HepG2 (cell line): Measurements from ENCODE around the gene CHRNA5. TPM values are rescaled to one million over a fixed set of nuclear protein-coding genes. Genes with fewer than 3 reads are reported as not detected.

ENCODE experiments used
- ATAC-seq: fragments of 200-7000 bp; cut with Tn5 transposase; 3 replicates; pipeline ENCODE4 v1.9.1; 2020; ENCODE audit warnings: mild to moderate bottlenecking, moderate library complexity
- BruUV-seq: library from RNA; stranded (reverse); fragments of 400-500 nt; replicated peaks from 2 replicates; lab custom pipeline; 2021; lab: Mats Ljungman, UMichigan
- CTCF ChIA-PET: fragments of 300-600 bp; formaldehyde crosslinking; extraction: SDS; loops from one replicate; lab custom pipeline; 2021; ENCODE audit warnings: low total read pairs, inconsistent platforms, low intra/inter-chr PET ratio; lab: Yijun Ruan, JAX
- POLR2A ChIA-PET: fragments of 350-600 bp; sonication (Branson Sonifier 250); formaldehyde crosslinking; loops from one replicate; lab custom pipeline; 2020; ENCODE audit warnings: antibody characterized with exemption, inconsistent platforms; lab: Yijun Ruan, JAX
- DNase-seq: peaks from one replicate; pipeline ENCODE4 v3.0.0-alpha.2; 2015; ENCODE audit warnings: low spot score
- FAIRE-seq: peaks from 3 replicates; lab custom pipeline; 2011; peaks lifted over from hg19 to GRCh38; lab: Jason Lieb, UNC
- H2AFZ ChIP-seq: one replicate; pipeline ENCODE4 v1.6.1; 2011; ENCODE audit warnings: low read length, inconsistent platforms
- H3K27ac ChIP-seq: fragments of 300-600 bp; 3 replicates; pipeline ENCODE4 v1.8.0; 2011; ENCODE audit warnings: mixed run types, mild to moderate bottlenecking, mixed read lengths, low read length, inconsistent platforms; ENCODE audit not compliant: insufficient read depth; ENCODE audit errors: extremely low read length
- H3K27me3 ChIP-seq, 2 experiments: fragments of 200-600 bp in 1 of 2; 2 replicates in 1 of 2; 3 replicates in 1 of 2; pipeline versions ENCODE4 v1.6.0 to v1.8.0; 2011; ENCODE audit warnings: low read length in 2 of 2, mild to moderate bottlenecking in 2 of 2, moderate library complexity in 2 of 2, inconsistent platforms in 1 of 2; ENCODE audit not compliant: insufficient read depth in 2 of 2, control insufficient read depth in 1 of 2
- H3K36me3 ChIP-seq, 2 experiments: fragments of 200-600 bp in 1 of 2; replicated peaks in 1 of 2; 2 replicates in 1 of 2; 3 replicates in 1 of 2; pipeline versions ENCODE4 v1.5.1 to v1.8.0; 2011; ENCODE audit warnings: low read length in 2 of 2, inconsistent platforms in 1 of 2; ENCODE audit not compliant: insufficient read depth in 2 of 2, control insufficient read depth in 1 of 2
- H3K4me1 ChIP-seq: 2 replicates; pipeline ENCODE4 v1.5.1; 2012; ENCODE audit warnings: low read length, inconsistent platforms; ENCODE audit not compliant: insufficient read depth
- H3K4me2 ChIP-seq: 2 replicates; pipeline ENCODE4 v1.6.0; 2011; ENCODE audit warnings: low read depth, low read length, inconsistent platforms
- H3K4me3 ChIP-seq, 3 experiments: fragments of 200-600 bp in 1 of 3; sonication (generic), shearing (Covaris generic) in 1 of 3; replicated peaks in 1 of 3; 2 replicates each; pipeline ENCODE4 v1.5.1; 2011 to 2016; ENCODE audit warnings: low read length in 3 of 3, inconsistent platforms in 2 of 3, low read depth in 2 of 3, mild to moderate bottlenecking in 2 of 3, control low read depth in 1 of 3, mixed read lengths in 1 of 3; ENCODE audit not compliant: insufficient read depth in 1 of 3
- H3K79me2 ChIP-seq: one replicate; pipeline ENCODE4 v1.6.1; 2011; ENCODE audit warnings: low read length, inconsistent platforms; ENCODE audit not compliant: insufficient read depth
- H3K9ac ChIP-seq: 2 replicates; pipeline ENCODE4 v1.6.0; 2011; ENCODE audit warnings: mild to moderate bottlenecking, low read depth, low read length, inconsistent platforms; ENCODE audit not compliant: insufficient read depth
- H3K9me3 ChIP-seq: 2 replicates; pipeline ENCODE4 v1.5.1; 2012; ENCODE audit warnings: mild to moderate bottlenecking, low read length
- H4K20me1 ChIP-seq: 2 replicates; pipeline ENCODE4 v1.6.0; 2011; ENCODE audit warnings: inconsistent platforms, mild to moderate bottlenecking, low read length, moderate library complexity; ENCODE audit not compliant: insufficient read depth
- KDM3A ChIP-seq: IDR thresholded peaks from 2 replicates; pipeline ENCODE4 v1.6.1; 2018; ENCODE audit warnings: low read depth, missing compliant biosample characterization
- MZF1 ChIP-seq: sonication (generic); formaldehyde crosslinking; IDR thresholded peaks from 2 replicates; pipeline ENCODE4 v1.8.1; 2023; ENCODE audit warnings: mild to moderate bottlenecking, missing genetic modification reagents, borderline replicate concordance
- TEAD3 ChIP-seq: optimal IDR thresholded peaks from 2 replicates; pipeline ENCODE3; 2016; ENCODE audit warnings: borderline replicate concordance
- ZNF121 ChIP-seq: sonication (generic); formaldehyde crosslinking; IDR thresholded peaks from 2 replicates; pipeline ENCODE4 v1.5.0; 2020; ENCODE audit warnings: mild to moderate bottlenecking, missing genetic modification reagents
- ZNF460 ChIP-seq: sonication (generic); formaldehyde crosslinking; IDR thresholded peaks from 2 replicates; pipeline ENCODE4 v1.5.1; 2020; ENCODE audit warnings: missing genetic modification reagents, mild to moderate bottlenecking, borderline replicate concordance
- ZSCAN25 ChIP-seq: sonication (generic); formaldehyde crosslinking; IDR thresholded peaks from 2 replicates; pipeline ENCODE4 v1.8.0; 2022; ENCODE audit warnings: mild to moderate bottlenecking, missing genetic modification reagents
- WGBS: methylation state at CpG from one replicate; pipeline ENCODE4 v1.1.6; 2017; ENCODE audit warnings: low lambda C conversion rate; 5-methylcytosine and 5-hydroxymethylcytosine counted together
- in situ Hi-C: cut with HindIII; loops from 2 replicates; pipeline ENCODE4 v1.10.0; 2017; ENCODE audit warnings: low pct_unique_long_range_greater_than_20kb; ENCODE audit not compliant: extremely low pct_ligation_motif_present
- intact Hi-C: fragments of 100-400 bp; cut with micrococcal nuclease; formaldehyde crosslinking; loops from one replicate; pipeline ENCODE4 v1.10.0; 2022; ENCODE audit not compliant: unreplicated experiment
- polyA plus RNA-seq, 8 experiments: library from polyadenylated mRNA; depleted of rRNA in 3 of 8; stranded (reverse) in 7 of 8; unstranded in 1 of 8; fragments of >200 nt; fragmentation: Illumina TruSeq in 4 of 8; extraction: Trizol in 4 of 8; gene quantifications; 2 replicates each; pipeline versions ENCODE4 v1.2.1 to v1.2.3, GENCODE V29; 2011 to 2016; ENCODE audit warnings: low read depth in 4 of 8, missing spikeins in 1 of 8, mixed read lengths in 1 of 8; ENCODE audit not compliant: insufficient read depth in 1 of 8
- total RNA-seq, 5 experiments: library from RNA; depleted of rRNA; stranded (reverse); fragments of >200 nt; fragmentation: Illumina TruSeq; extraction: Trizol; gene quantifications; 2 replicates each; pipeline ENCODE4 v1.2.3, GENCODE V29; 2016; ENCODE audit warnings: low read depth in 1 of 5
- TF ChIP-seq, protein P1 (sequence below): sonication (generic); formaldehyde crosslinking; IDR thresholded peaks from 2 replicates; pipeline ENCODE4 v1.5.0; 2020; ENCODE audit warnings: missing genetic modification reagents

CHRNA5 gene
- total and polyA plus RNA-seq, 2 of the 13 experiments (the other 11 are each of a cell fraction or from before 2014, with no cell fraction given), result 3.7 to 10.5 TPM

DNA sequence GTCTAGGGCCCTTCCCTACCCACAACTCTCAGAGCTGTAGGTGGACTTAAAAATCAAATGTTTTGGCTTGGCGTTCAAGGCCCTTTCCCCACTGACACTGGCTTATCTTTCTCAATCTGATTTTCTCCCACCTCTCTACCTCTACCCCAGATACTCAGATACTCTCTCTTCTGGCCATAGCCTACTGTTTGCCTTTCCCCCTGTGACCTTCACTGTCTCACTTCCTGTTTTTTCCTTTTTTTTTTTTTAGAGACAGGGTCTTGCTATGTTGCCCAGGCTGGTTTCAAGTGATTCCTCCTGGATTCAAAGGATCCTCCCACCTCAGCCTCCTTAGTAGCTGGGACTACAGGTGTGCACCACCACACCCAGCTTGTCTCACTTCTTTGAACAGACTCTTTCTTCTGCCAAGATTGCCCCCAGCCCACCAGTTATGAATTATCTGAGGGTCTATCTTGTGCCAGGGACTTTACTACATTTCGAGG, 71.1 kb downstream of the CHRNA5 start:
- Histone ChIP-seq H3K4me1 (no peaks in the 10 kb centered on the region), H3K4me2 (no peak overlapping the region), H3K9ac (no peak overlapping the region), H3K9me3 (no peaks in the 10 kb centered on the region), H3K27ac (no peak overlapping the region), H2AFZ (no peak overlapping the region), H3K79me2 (no peaks in the 10 kb centered on the region), H3K36me3 (no peaks in the 10 kb centered on the region), H3K4me3 (no peak overlapping the region), H3K27me3 (peaks cover 0 to 13% of the 10 kb centered on the region in 2 experiments; a peak in 2 of 5 replicates), H4K20me1 (no peaks in the 10 kb centered on the region)
- in situ Hi-C loops (loop anchor here (5.0 kb wide), 1 partner anchor 71 kb away; no protein-coding TSS in a partner anchor), intact Hi-C loops (no loop called here)
- no peak for ATAC-seq
- WGBS, result 17% methylated on average over 2 of the region's 2 CpGs
- DNase-seq, result no peak
- POLR2A ChIA-PET, result no interaction called here
- no peak for FAIRE-seq
- TF ChIP-seq ZNF121 (peak; percentile 53; the same call in 1 of the 2 replicates), MZF1 (CRISPR knock-in tag) (no peak)
- CTCF ChIA-PET, result no interaction called here
- BruUV-seq, result no TSS peak

DNA sequence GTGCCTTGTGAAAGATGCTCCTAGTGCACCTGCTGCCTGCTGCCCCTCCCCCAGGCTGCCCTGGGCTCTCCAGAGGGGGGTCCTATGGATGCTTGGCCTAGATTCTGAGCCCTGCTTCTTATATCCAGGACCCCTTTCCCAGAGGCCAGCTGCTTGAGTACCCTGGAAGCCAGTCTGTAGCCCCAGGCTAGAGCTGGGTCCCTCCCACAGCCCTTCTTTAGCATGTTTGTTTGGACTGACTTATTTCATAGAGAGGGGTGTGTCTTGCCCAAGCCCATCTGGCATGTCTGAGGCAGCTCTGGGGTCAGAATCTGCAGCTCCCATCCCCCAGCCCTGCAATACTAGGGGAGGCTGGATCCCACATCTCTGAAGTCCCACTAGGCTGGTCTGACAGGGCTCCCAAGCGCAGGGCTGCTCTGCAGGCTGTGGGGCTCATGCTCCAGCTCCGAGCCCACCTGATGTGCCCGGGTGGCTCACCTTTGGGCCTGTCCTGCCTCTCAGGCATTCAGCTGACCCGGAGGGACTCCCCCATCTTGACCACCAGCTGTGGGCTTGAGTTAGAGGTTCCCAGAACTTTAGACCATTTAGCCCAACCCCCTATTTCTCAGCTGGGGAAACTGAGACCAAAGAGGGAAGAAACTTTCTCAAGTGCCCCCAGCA, 72.6 kb downstream of the CHRNA5 start:
- intact Hi-C loops, result loop anchor here (1.0 kb wide), 1 partner anchor 71 kb away; no protein-coding TSS in a partner anchor
- no peak for ATAC-seq

More for the DNA sequence above, 72.6 kb downstream of the CHRNA5 start:
- WGBS, result 0% methylated on average over 1 of the region's 4 CpGs
- no peak overlapping the region for H3K4me2 ChIP-seq
- H3K4me3 ChIP-seq, result no peak overlapping the region
- no peak for DNase-seq
- no peaks in the 10 kb centered on the region for H4K20me1 ChIP-seq
- H3K27me3 ChIP-seq, result peaks cover 0 to 10% of the 10 kb centered on the region in 2 experiments; a peak in 2 of 5 replicates
- in situ Hi-C loops, result loop anchor here (5.0 kb wide), 1 partner anchor 69 kb away; no protein-coding TSS in a partner anchor
- TF ChIP-seq ZSCAN25 (CRISPR knock-in tag), result no peak
- no peak for TF ChIP-seq TEAD3 (CRISPR knock-in tag)
- TF ChIP-seq MZF1 (CRISPR knock-in tag), result no peak
- TF ChIP-seq KDM3A (CRISPR knock-in tag), result no peak
- TF ChIP-seq ZNF460 (CRISPR knock-in tag), result no peak
- TF ChIP-seq, protein P1, sequence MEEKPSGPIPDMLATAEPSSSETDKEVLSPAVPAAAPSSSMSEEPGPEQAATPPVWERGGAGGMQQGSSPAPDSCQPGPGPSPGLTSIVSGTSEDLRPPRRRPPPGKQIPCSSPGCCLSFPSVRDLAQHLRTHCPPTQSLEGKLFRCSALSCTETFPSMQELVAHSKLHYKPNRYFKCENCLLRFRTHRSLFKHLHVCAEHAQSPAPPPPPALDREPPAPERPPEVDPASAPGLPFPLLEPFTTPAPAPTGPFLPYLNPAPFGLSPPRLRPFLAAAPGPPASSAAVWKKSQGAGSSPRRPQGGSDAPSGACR (CRISPR knock-in tag), result no peak
- TF ChIP-seq, all 625 proteins: peak for 0
- Histone ChIP-seq H3K36me3 (no peaks in the 10 kb centered on the region), H3K27ac (no peak overlapping the region), H2AFZ (no peak overlapping the region), H3K79me2 (no peaks in the 10 kb centered on the region), H3K4me1 (no peaks in the 10 kb centered on the region), H3K9me3 (no peaks in the 10 kb centered on the region), H3K9ac (no peak overlapping the region)
- POLR2A ChIA-PET, result no interaction called here
- no peak for FAIRE-seq
- CTCF ChIA-PET, result interaction anchor here (1.1 to 1.6 kb wide), 4 partner anchors 20 to 113 kb away, joined by 3 to 27 read pairs (median 6); no protein-coding TSS in a partner anchor
- no TSS peak for BruUV-seq
